CD4-positive, alpha-beta T cell treated with Interferon gamma for 1 hour (primary cell): Measurements from ENCODE around the gene GYS1.
A peak's percentile ranks its signal among the peaks of the same experiment; 100 is the strongest.
"Not testable (repeated sequence)": the region's sequence is repeated elsewhere in the genome, so short reads cannot be mapped to it uniquely, and the experiment has no call there.

Source experiments
- DNase-seq: peaks from one replicate; pipeline ENCODE4 v3.0.0-alpha.2; 2020

The GYS1 gene

GRCh38 chr19:48993175-48994034 lies at the start of gene GYS1, which contains the start of gene RUVBL2:
TSS of gene GYS1 (minus strand) at chr19:48993309. CDS start at chr19:48993112, 197 bp downstream.
TSS of gene RUVBL2 (plus strand) at chr19:48993887. CDS start at chr19:48993912, 25 bp downstream.
- DNase-seq = peak; percentile 100

GRCh38 chr19:49042666-49043065 lies 49.6 kb upstream of the GYS1 start:
- not testable (repeated sequence) for DNase-seq

GRCh38 chr19:49042177-49042576 lies 49.1 kb upstream of the GYS1 start:
- DNase-seq = no peak

GRCh38 chr19:49039736-49040135 lies 46.6 kb upstream of the GYS1 start:
- DNase-seq = not testable (repeated sequence)

- not testable (repeated sequence) for DNase-seq
Observed at GRCh38 chr19:49038557-49039276, 45.6 kb upstream of the GYS1 start.

GRCh38 chr19:49038111-49038510 lies 45.0 kb upstream of the GYS1 start:
- DNase-seq = not testable (repeated sequence)

GRCh38 chr19:49036815-49037214 lies 43.7 kb upstream of the GYS1 start, which contains the start of gene CGB1:
TSS of gene CGB1 (minus strand) at chr19:49036895. CDS start at chr19:49036711, 184 bp downstream.
- not testable (repeated sequence) for DNase-seq

GRCh38 chr19:49031642-49032301 lies 38.7 kb upstream of the GYS1 start, which contains the start of gene CGB2:
TSS of gene CGB2 (plus strand) at chr19:49031890. CDS start at chr19:49032096, 206 bp downstream.
- DNase-seq = peak; percentile 58

- DNase-seq = not testable (repeated sequence)
Observed at GRCh38 chr19:49030323-49030722, 37.2 kb upstream of the GYS1 start.

- DNase-seq = not testable (repeated sequence)
Observed at GRCh38 chr19:49029749-49030148, 36.6 kb upstream of the GYS1 start.

GRCh38 chr19:49028686-49029085 lies 35.6 kb upstream of the GYS1 start:
- DNase-seq = not testable (repeated sequence)

GRCh38 chr19:49025599-49025998 lies 32.5 kb upstream of the GYS1 start:
- not testable (repeated sequence) for DNase-seq

- not testable (repeated sequence) for DNase-seq
Observed at GRCh38 chr19:49025088-49025487, 32.0 kb upstream of the GYS1 start.

- not testable (repeated sequence) for DNase-seq
Observed at GRCh38 chr19:49024233-49024632, 31.1 kb upstream of the GYS1 start, which contains the start of gene CGB3. TSS of gene CGB3 (minus strand) at chr19:49024333. CDS start at chr19:49023971, 362 bp downstream.

GRCh38 chr19:49022116-49022515 lies 29.0 kb upstream of the GYS1 start:
- no peak for DNase-seq

GRCh38 chr19:49020931-49021895 lies 28.1 kb upstream of the GYS1 start:
- DNase-seq = no peak

- no peak for DNase-seq
Observed at GRCh38 chr19:49020342-49020741, 27.2 kb upstream of the GYS1 start.

GRCh38 chr19:49019242-49019932 lies 26.3 kb upstream of the GYS1 start:
- peak; percentile 63 for DNase-seq

- not testable (repeated sequence) for DNase-seq
Observed at GRCh38 chr19:49018388-49019241, 25.5 kb upstream of the GYS1 start.
